Measurements from ENCODE around the gene NLRP10. TPM values are rescaled to one million over a fixed set of nuclear protein-coding genes. Genes with fewer than 3 reads are reported as not detected.

Gene NLRP10
- total RNA-seq, 4 donors from 2014 or later, result 56.7 to 115 (median 73.6) TPM

DNA sequence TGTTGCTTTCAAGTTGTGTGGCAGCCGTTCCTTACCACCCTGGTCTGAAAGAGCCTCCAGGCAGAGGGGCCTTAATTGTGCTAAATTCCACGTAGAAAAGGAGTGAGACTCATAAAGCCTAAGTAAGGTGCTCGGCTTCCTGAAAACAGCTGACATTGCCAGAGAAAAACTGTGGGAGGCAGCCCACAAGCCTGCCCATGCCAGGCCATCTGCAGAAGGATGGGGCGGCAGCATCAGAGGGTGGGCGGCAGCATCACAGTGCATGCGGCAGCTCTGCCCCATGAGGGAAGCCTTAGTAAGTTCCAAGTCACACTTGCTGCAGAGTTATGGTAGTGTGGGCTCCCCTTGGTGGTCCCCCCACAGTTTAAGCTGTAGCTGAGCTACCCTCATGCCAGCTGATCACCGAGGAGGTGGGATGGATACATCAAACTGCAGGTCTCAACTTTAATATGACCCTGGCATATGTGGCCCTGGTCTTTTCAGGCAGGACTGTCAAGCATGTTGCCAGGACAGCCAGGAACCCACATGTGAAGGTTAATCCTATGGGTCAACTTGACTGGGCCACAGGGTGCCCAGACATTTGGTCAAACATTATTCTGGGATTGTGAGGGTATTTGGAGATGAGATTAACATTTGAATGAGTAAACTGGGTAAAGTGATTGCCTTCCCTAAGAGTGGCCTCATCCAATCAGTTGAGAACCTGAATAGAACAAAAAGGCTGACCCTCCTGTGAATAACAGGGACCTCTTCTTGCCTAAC is 18.8 kb upstream of the NLRP10 start:
- H3K4me3 ChIP-seq (ENCODE audit: low read depth, poor library complexity, severe bottlenecking), result no peak overlapping the region
- TF ChIP-seq, protein P1, sequence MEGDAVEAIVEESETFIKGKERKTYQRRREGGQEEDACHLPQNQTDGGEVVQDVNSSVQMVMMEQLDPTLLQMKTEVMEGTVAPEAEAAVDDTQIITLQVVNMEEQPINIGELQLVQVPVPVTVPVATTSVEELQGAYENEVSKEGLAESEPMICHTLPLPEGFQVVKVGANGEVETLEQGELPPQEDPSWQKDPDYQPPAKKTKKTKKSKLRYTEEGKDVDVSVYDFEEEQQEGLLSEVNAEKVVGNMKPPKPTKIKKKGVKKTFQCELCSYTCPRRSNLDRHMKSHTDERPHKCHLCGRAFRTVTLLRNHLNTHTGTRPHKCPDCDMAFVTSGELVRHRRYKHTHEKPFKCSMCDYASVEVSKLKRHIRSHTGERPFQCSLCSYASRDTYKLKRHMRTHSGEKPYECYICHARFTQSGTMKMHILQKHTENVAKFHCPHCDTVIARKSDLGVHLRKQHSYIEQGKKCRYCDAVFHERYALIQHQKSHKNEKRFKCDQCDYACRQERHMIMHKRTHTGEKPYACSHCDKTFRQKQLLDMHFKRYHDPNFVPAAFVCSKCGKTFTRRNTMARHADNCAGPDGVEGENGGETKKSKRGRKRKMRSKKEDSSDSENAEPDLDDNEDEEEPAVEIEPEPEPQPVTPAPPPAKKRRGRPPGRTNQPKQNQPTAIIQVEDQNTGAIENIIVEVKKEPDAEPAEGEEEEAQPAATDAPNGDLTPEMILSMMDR (IDR thresholded peaks at IDR 0.05), result no peak
- TF ChIP-seq POLR2A (IDR thresholded peaks at IDR 0.05), result no peak
- intact Hi-C loops (cut with DNase I; ENCODE audit: low total_unique reads), result loop anchor here (5.0 kb wide), 1 partner anchor 77 kb away; no protein-coding TSS in a partner anchor
- DNase-seq (ENCODE audit: low spot score in 2 of 2), result no peak
- 69 to 72% methylated on average over 7 of the region's 7 CpGs for WGBS, 2 donors

DNA sequence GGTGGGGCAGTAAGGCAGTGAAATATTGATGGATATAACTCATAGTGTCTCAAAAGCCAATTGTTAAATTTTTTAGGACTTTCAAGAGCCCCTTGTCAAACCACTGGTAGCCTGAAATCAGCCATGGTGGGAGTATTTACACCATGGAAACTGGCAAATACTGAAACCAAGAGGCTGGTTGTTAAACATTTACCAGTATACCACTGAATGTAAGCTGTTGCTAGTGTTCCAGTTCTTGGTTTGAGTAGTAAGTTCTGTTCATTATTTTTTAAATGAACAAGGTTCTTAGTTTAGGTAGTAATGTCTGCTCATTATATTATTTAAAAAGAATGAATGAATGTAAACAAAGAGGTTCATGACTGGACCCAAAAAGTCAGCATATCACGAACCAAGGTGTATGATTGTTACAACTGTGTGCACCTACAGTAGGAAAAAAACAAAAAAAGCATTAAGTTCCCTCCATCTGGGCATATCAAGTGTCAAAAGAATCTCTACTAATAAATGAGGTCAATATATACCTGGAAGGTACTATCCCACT is 17.4 kb upstream of the NLRP10 start:
- TF ChIP-seq, protein P1 (IDR thresholded peaks at IDR 0.05), result no peak
- TF ChIP-seq POLR2A (IDR thresholded peaks at IDR 0.05), result no peak

DNA sequence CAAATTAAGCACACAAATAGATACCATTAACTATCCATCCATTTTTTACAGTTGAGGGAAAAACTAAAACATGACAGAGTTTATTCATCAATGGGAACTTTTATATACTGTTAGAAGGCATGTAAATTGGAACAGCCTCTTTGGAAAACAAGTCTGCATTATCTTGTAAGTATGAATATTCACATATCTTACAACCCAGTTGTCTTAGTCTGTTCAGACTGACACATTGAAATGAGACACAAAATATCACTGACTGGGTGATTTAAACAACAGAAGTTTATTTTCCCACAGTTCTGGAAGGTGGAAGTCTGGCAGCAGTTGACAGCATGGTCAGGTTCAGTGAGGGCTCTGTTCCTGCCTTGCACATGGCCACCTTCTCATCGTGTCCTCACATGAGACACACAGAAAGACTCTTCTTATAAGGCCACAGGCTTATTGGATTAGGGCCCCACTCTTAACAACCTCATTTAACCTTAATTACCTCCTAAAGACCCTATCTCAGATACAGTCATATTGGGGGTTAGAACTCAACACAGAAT is 16.4 kb upstream of the NLRP10 start:
- no peak for DNase-seq (ENCODE audit: low spot score in 2 of 2)
- H3K4me3 ChIP-seq (ENCODE audit: low read depth, poor library complexity, severe bottlenecking), result no peak overlapping the region
- no peak for TF ChIP-seq POLR2A (IDR thresholded peaks at IDR 0.05)
- TF ChIP-seq, protein P1 (IDR thresholded peaks at IDR 0.05), result no peak
- 63 to 77% methylated on average over 1 of the region's 1 CpG for WGBS, 2 donors
- intact Hi-C loops (cut with DNase I; ENCODE audit: low total_unique reads), result loop anchor here (5.0 kb wide), 1 partner anchor 74 kb away; no protein-coding TSS in a partner anchor

More for the DNA sequence above, 17.4 kb upstream of the NLRP10 start:
- no peak overlapping the region for H3K4me3 ChIP-seq (ENCODE audit: low read depth, poor library complexity, severe bottlenecking)
- no peak for DNase-seq (ENCODE audit: low spot score in 2 of 2)
- WGBS, 2 donors, result 61 to 80% methylated on average over 1 of the region's 1 CpG
- intact Hi-C loops (cut with DNase I; ENCODE audit: low total_unique reads), result loop anchor here (5.0 kb wide), 1 partner anchor 75 kb away; no protein-coding TSS in a partner anchor

DNA sequence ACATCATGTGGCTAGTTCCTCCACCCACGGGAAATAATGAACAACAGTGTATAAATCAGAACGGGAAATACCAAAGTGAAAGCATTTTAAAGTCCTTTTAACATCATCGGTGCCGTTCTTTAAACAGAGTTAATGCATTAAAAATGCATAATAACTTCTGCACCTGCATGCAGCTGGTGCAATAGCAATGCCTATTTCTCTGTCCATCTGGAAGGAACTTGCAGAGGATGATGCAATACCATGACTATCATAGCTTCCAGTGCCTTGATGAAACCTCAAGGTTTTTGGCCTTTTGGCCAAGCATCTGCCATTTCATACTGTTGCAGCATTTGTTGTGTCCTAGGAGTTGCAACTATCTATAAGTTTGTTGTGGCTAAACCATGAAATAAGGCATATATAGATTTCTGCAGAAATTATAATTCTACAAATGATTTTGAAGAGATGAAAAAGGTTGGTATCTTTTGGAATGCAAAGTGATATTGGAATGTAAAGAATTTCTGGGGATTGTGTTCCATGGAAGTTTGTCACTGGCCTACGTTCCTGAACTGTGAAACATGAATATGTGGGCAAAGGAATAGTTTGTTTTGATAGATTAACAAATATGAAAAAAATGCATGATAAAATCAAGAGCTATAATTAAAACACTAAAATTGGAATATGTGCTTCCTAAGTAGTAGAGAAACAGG is 12.1 kb upstream of the NLRP10 start:
- no peak overlapping the region for H3K4me3 ChIP-seq (ENCODE audit: low read depth, poor library complexity, severe bottlenecking)
- TF ChIP-seq, protein P1 (IDR thresholded peaks at IDR 0.05), result no peak
- TF ChIP-seq POLR2A (IDR thresholded peaks at IDR 0.05), result no peak
- WGBS, 2 donors, result 38 to 42% methylated on average over 5 of the region's 5 CpGs
- intact Hi-C loops (cut with DNase I; ENCODE audit: low total_unique reads), result no loop called here
- DNase-seq (ENCODE audit: low spot score in 2 of 2), result no peak

DNA sequence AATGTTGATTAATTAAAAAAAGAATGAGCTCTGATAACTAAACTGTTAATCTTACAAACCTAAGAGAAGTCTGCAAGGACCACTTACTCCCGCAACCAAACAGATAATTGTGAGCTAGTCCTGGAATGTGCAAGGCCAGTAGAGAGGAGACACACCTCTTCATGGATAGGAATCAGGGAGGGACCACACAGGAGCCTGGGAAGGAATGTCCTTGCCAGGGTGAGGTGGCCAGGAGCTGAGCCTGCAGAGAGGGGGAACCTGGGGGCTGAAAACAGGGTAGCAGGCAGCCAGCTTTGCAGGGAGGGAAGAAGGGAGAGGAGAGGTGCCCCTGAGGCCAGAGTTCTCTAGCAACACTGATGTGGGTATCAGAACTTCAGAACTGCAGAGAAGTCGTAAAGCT is 9.4 kb upstream of the NLRP10 start:
- DNase-seq (ENCODE audit: low spot score in 2 of 2), result no peak
- intact Hi-C loops (cut with DNase I; ENCODE audit: low total_unique reads), result no loop called here
- TF ChIP-seq POLR2A (IDR thresholded peaks at IDR 0.05), result no peak
- TF ChIP-seq, protein P1 (IDR thresholded peaks at IDR 0.05), result no peak
- 75 to 77% methylated on average over 2 of the region's 2 CpGs for WGBS, 2 donors
- H3K4me3 ChIP-seq (ENCODE audit: low read depth, poor library complexity, severe bottlenecking), result no peak overlapping the region
